Bone marrow (tissue), 2 donors: ENCODE results near the gene EIF2B1.
A peak's percentile ranks its signal among the peaks of the same experiment; 100 is the strongest.

ENCODE experiments used
- DNase-seq, 2 donors: peaks; one replicate each; lab custom pipeline; 2025; lab: John Stamatoyannopoulos, UW

The EIF2B1 gene

GRCh38 chr12:123633379-123634141 is at the start of gene EIF2B1, which contains the start of gene GTF2H3:
EIF2B1 (minus strand) TSS chr12:123633686; CDS start chr12:123633557, 129 bp downstream.
GTF2H3 (plus strand) TSS chr12:123633829; CDS start chr12:123633860, 31 bp downstream.
- peak; percentile 82 to 97 for DNase-seq

- DNase-seq: no peak
These were observed 48.1 kb upstream of the EIF2B1 start for GRCh38 chr12:123681605-123682004.

GRCh38 chr12:123678981-123679380 is 45.5 kb upstream of the EIF2B1 start:
- no peak for DNase-seq

- DNase-seq: no peak
These were observed 43.3 kb upstream of the EIF2B1 start for GRCh38 chr12:123676616-123677320.

- no peak for DNase-seq
These were observed 42.0 kb upstream of the EIF2B1 start for GRCh38 chr12:123675436-123675835.

- DNase-seq: no peak
These were observed 38.4 kb upstream of the EIF2B1 start for GRCh38 chr12:123671876-123672275.

GRCh38 chr12:123670882-123671728 is 37.6 kb upstream of the EIF2B1 start, which contains the start of gene TCTN2:
TCTN2 (plus strand) TSS chr12:123671113; CDS start chr12:123671241, 128 bp downstream.
- DNase-seq: peak; percentile 72 to 75

GRCh38 chr12:123667771-123668170 is 34.3 kb upstream of the EIF2B1 start:
- DNase-seq: no peak

GRCh38 chr12:123659996-123660727 is 26.7 kb upstream of the EIF2B1 start:
- no peak for DNase-seq

- DNase-seq: no peak
These were observed 23.7 kb upstream of the EIF2B1 start for GRCh38 chr12:123657211-123657610.

GRCh38 chr12:123656392-123656791 is 22.9 kb upstream of the EIF2B1 start:
- DNase-seq: no peak

- DNase-seq: no peak
These were observed 21.9 kb upstream of the EIF2B1 start for GRCh38 chr12:123655420-123655819.

- no peak for DNase-seq
These were observed 20.7 kb upstream of the EIF2B1 start for GRCh38 chr12:123654129-123654701.

- DNase-seq: no peak
These were observed 14.9 kb upstream of the EIF2B1 start for GRCh38 chr12:123648401-123648800.

GRCh38 chr12:123645878-123646277 is 12.4 kb upstream of the EIF2B1 start:
- no peak for DNase-seq

- no peak for DNase-seq
These were observed 11.9 kb upstream of the EIF2B1 start for GRCh38 chr12:123645380-123645779.

- no peak for DNase-seq
These were observed 10.4 kb upstream of the EIF2B1 start for GRCh38 chr12:123643911-123644310.

- DNase-seq: no peak
These were observed 666 bp upstream of the EIF2B1 start for GRCh38 chr12:123634142-123634561.

- no peak for DNase-seq
These were observed 11.6 kb downstream of the EIF2B1 start for GRCh38 chr12:123621619-123622530.

GRCh38 chr12:123621101-123621500 is 12.4 kb downstream of the EIF2B1 start:
- no peak for DNase-seq
